ENCODE data around the gene GADD45B.
"Not testable (repeated sequence)": the region's sequence is repeated elsewhere in the genome, so short reads cannot be mapped to it uniquely, and the experiment has no call there.

Gene GADD45B

GRCh38 chr19:2444251-2445002, 31.5 kb upstream of the GADD45B start:
- DNase-seq (ENCODE audit: low read depth) = no peak

GRCh38 chr19:2446381-2446780, 29.5 kb upstream of the GADD45B start:
- no peak for DNase-seq (ENCODE audit: low read depth)

- DNase-seq (ENCODE audit: low read depth) = no peak
These were observed 26.9 kb upstream of the GADD45B start for GRCh38 chr19:2449019-2449418.

GRCh38 chr19:2451138-2451537, 24.8 kb upstream of the GADD45B start:
- DNase-seq (ENCODE audit: low read depth) = no peak

GRCh38 chr19:2451741-2452140, 24.2 kb upstream of the GADD45B start:
- DNase-seq (ENCODE audit: low read depth) = no peak

- DNase-seq (ENCODE audit: low read depth) = no peak
These were observed 22.4 kb upstream of the GADD45B start for GRCh38 chr19:2453431-2454025.

GRCh38 chr19:2454199-2454961, 21.5 kb upstream of the GADD45B start:
- no peak for DNase-seq (ENCODE audit: low read depth)

GRCh38 chr19:2454962-2455850, 20.7 kb upstream of the GADD45B start:
- DNase-seq (ENCODE audit: low read depth) = no peak

- no peak for DNase-seq (ENCODE audit: low read depth)
These were observed 19.9 kb upstream of the GADD45B start for GRCh38 chr19:2455851-2456570.

- no peak for DNase-seq (ENCODE audit: low read depth)
These were observed 18.4 kb upstream of the GADD45B start for GRCh38 chr19:2457394-2458037.

GRCh38 chr19:2458054-2458453, 17.9 kb upstream of the GADD45B start:
- DNase-seq (ENCODE audit: low read depth) = no peak

GRCh38 chr19:2458776-2459175, 17.2 kb upstream of the GADD45B start:
- DNase-seq (ENCODE audit: low read depth) = not testable (repeated sequence)

GRCh38 chr19:2460245-2460644, 15.7 kb upstream of the GADD45B start:
- no peak for DNase-seq (ENCODE audit: low read depth)

GRCh38 chr19:2461751-2462634, 13.9 kb upstream of the GADD45B start:
- DNase-seq (ENCODE audit: low read depth) = peak; percentile 45

GRCh38 chr19:2462635-2463421, 13.1 kb upstream of the GADD45B start:
- DNase-seq (ENCODE audit: low read depth) = no peak

- not testable (repeated sequence) for DNase-seq (ENCODE audit: low read depth)
These were observed 12.2 kb upstream of the GADD45B start for GRCh38 chr19:2463694-2464093.

GRCh38 chr19:2464389-2464788, 11.5 kb upstream of the GADD45B start:
- DNase-seq (ENCODE audit: low read depth) = no peak

GRCh38 chr19:2468596-2468995, 7.3 kb upstream of the GADD45B start:
- no peak for DNase-seq (ENCODE audit: low read depth)
